ENCODE data around the gene ABCA3. TPM values are rescaled to one million over a fixed set of nuclear protein-coding genes. Genes with fewer than 3 reads are reported as not detected.
A peak's percentile ranks its signal among the peaks of the same experiment; 100 is the strongest.
"Not testable (repeated sequence)": the region's sequence is repeated elsewhere in the genome, so short reads cannot be mapped to it uniquely, and the experiment has no call there.

Gene ABCA3
- total RNA-seq, 1 experiment from 2014 or later: 58.4 TPM

DNA sequence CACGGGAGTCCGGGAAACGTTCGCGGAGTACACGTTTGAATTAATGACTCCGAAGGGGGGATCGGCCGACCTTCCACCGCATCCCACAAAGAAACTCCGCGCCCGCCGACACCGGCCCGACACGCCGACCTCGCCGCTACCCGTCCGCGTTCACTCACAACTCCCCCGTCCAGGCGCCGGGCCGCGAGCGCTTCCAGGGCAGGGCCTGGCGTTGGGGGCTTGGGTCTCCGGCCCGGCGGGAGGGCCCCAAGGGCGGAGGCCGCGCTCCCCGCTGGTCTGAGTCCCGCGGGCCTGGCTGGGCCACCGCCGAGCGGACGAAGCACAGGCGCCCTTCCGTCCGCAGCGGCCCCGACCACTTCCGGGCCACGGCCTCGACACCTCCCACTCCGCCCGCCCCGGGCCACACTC, 73.0 kb downstream of the ABCA3 start:
- H3K27me3 ChIP-seq (ENCODE audit: control insufficient read depth, insufficient read depth, low read length); POLR2A ChIA-PET; in situ Hi-C loops (cut with HindIII; ENCODE audit: low pct_unique_long_range_greater_than_20kb, low sequenced_read_pairs); BruUV-seq (replicated peaks); CTCF ChIA-PET; DNase-seq (ENCODE audit: low read depth, low spot score); H3K9me3 ChIP-seq (ENCODE audit: control insufficient read depth, insufficient read depth, low read depth, low read length); intact Hi-C loops (cut with micrococcal nuclease; ENCODE audit: unreplicated experiment): not testable (repeated sequence)
- Histone ChIP-seq H3K4me1 (ENCODE audit: control insufficient read depth, insufficient read depth, low read length) (peaks cover 21% of the 10 kb centered on the region), H3K4me3 (ENCODE audit: low read depth in 2 of 2, low read length in 2 of 2) (peak overlapping the region; percentile 61 to 71), H3K27ac (ENCODE audit: low read length) (peak overlapping the region; percentile 94), H3K36me3 (ENCODE audit: control insufficient read depth, insufficient read depth, low read length) (peaks cover 11% of the 10 kb centered on the region)
- peak; percentile 84 for ATAC-seq
- TF ChIP-seq SIN3A (IDR thresholded peaks at IDR 0.05; ENCODE audit: borderline replicate concordance, insufficient read depth, low read depth, low read length): peak; percentile 49; the same call in 1 of the 2 replicates

DNA sequence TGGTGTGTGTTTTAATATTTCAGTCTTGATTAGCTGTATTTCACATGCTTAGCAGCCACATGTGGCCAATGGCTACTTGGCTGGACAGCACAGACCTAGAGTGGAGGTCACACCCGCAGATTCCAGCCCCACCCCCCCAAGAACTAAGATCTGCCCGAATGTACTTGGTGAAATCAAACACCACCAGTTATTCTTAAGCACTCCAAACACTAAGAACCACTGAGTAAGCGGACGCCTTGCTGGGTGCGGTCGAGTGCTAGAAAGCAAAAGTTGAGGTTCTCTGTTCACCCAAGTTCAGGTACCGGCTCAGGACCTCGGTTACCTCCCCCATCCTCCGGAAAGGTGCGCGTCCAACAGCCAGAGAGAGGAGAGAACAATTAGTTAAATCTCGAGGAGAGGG, 73.6 kb downstream of the ABCA3 start:
- peaks cover 17% of the 10 kb centered on the region for H3K36me3 ChIP-seq (ENCODE audit: control insufficient read depth, insufficient read depth, low read length)
- peak overlapping the region; percentile 61 to 71 for H3K4me3 ChIP-seq (ENCODE audit: low read depth in 2 of 2, low read length in 2 of 2)
- POLR2A ChIA-PET: not testable (repeated sequence)

DNA sequence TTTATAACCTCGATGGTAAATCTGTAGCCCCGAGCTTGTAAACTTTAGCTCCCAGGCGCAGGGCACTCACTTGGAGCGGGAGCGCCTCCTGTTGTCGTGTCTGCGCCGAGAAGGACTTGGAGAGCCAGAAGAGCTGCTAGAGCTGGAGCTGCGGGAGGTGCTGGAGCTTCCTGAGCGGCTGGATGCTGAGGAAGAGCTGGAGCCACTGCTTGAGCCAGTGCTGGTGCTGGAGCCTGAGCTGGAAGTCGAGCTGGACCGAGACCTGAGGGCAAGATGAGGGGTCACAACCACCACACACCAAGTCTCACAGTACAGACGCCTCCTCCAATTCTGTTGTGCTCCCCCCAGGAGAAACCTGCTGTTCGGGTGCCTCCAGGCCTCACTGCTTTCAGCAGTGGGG, 77.5 kb downstream of the ABCA3 start:
- H3K9me3 ChIP-seq (ENCODE audit: control insufficient read depth, insufficient read depth, low read depth, low read length); intact Hi-C loops (cut with micrococcal nuclease; ENCODE audit: unreplicated experiment); ATAC-seq; DNase-seq (ENCODE audit: low read depth, low spot score); H3K27me3 ChIP-seq (ENCODE audit: control insufficient read depth, insufficient read depth, low read length); BruUV-seq (replicated peaks); H3K27ac ChIP-seq (ENCODE audit: low read length); in situ Hi-C loops (cut with HindIII; ENCODE audit: low pct_unique_long_range_greater_than_20kb, low sequenced_read_pairs); H3K4me3 ChIP-seq (ENCODE audit: low read depth in 2 of 2, low read length in 2 of 2): not testable (repeated sequence)
- ChIA-PET POLR2A (interaction anchor here (0.6 to 0.7 kb wide), 2 partner anchors 11 to 166 kb away, joined by 5 to 9 read pairs; partner anchors contain the start of gene CCNF), CTCF (interaction anchor here (0.6 kb wide), 1 partner anchor 9 kb away, joined by 3 read pairs; no protein-coding TSS in a partner anchor)
- H3K4me1 ChIP-seq (ENCODE audit: control insufficient read depth, insufficient read depth, low read length): peaks cover 14% of the 10 kb centered on the region
- H3K36me3 ChIP-seq (ENCODE audit: control insufficient read depth, insufficient read depth, low read length): peaks cover 31% of the 10 kb centered on the region

More for the DNA sequence above, 73.6 kb downstream of the ABCA3 start:
- ATAC-seq; BruUV-seq (replicated peaks); intact Hi-C loops (cut with micrococcal nuclease; ENCODE audit: unreplicated experiment); in situ Hi-C loops (cut with HindIII; ENCODE audit: low pct_unique_long_range_greater_than_20kb, low sequenced_read_pairs); CTCF ChIA-PET; H3K9me3 ChIP-seq (ENCODE audit: control insufficient read depth, insufficient read depth, low read depth, low read length); H3K27me3 ChIP-seq (ENCODE audit: control insufficient read depth, insufficient read depth, low read length); DNase-seq (ENCODE audit: low read depth, low spot score): not testable (repeated sequence)
- Histone ChIP-seq H3K4me1 (ENCODE audit: control insufficient read depth, insufficient read depth, low read length) (peaks cover 21% of the 10 kb centered on the region), H3K27ac (ENCODE audit: low read length) (peak overlapping the region; percentile 94)

DNA sequence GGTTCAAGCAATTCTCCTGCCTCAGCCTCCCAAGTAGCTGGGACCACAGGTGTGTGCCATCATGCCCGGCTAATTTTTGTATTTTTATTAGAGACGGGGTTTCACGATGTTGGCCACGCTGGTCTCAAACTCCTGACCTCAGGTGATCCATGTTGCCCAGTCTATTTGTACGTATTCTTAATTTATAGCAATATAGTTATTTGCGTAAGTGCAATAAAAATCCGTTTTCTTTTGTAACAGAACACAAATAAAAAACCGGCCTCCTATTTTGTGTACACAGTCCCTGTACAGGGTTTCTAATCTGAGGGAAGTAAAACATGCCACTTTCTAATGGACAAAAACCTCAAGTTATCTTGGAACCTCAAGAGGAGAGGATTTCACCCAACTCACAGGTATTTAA, 80.3 kb downstream of the ABCA3 start:
- TF ChIP-seq POLR2AphosphoS5 (IDR thresholded peaks at IDR 0.05; ENCODE audit: low read depth, low read length) (no peak), SIN3A (IDR thresholded peaks at IDR 0.05; ENCODE audit: borderline replicate concordance, insufficient read depth, low read depth, low read length) (no peak), TCF7L2 (IDR thresholded peaks at IDR 0.05; ENCODE audit: low read depth, low read length) (no peak)
- TF ChIP-seq, protein P1, sequence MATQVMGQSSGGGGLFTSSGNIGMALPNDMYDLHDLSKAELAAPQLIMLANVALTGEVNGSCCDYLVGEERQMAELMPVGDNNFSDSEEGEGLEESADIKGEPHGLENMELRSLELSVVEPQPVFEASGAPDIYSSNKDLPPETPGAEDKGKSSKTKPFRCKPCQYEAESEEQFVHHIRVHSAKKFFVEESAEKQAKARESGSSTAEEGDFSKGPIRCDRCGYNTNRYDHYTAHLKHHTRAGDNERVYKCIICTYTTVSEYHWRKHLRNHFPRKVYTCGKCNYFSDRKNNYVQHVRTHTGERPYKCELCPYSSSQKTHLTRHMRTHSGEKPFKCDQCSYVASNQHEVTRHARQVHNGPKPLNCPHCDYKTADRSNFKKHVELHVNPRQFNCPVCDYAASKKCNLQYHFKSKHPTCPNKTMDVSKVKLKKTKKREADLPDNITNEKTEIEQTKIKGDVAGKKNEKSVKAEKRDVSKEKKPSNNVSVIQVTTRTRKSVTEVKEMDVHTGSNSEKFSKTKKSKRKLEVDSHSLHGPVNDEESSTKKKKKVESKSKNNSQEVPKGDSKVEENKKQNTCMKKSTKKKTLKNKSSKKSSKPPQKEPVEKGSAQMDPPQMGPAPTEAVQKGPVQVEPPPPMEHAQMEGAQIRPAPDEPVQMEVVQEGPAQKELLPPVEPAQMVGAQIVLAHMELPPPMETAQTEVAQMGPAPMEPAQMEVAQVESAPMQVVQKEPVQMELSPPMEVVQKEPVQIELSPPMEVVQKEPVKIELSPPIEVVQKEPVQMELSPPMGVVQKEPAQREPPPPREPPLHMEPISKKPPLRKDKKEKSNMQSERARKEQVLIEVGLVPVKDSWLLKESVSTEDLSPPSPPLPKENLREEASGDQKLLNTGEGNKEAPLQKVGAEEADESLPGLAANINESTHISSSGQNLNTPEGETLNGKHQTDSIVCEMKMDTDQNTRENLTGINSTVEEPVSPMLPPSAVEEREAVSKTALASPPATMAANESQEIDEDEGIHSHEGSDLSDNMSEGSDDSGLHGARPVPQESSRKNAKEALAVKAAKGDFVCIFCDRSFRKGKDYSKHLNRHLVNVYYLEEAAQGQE (IDR thresholded peaks at IDR 0.05; ENCODE audit: insufficient read depth in 1 of 2, low read depth in 2 of 2, low read length in 1 of 2): no peak
- TF ChIP-seq, protein P2, sequence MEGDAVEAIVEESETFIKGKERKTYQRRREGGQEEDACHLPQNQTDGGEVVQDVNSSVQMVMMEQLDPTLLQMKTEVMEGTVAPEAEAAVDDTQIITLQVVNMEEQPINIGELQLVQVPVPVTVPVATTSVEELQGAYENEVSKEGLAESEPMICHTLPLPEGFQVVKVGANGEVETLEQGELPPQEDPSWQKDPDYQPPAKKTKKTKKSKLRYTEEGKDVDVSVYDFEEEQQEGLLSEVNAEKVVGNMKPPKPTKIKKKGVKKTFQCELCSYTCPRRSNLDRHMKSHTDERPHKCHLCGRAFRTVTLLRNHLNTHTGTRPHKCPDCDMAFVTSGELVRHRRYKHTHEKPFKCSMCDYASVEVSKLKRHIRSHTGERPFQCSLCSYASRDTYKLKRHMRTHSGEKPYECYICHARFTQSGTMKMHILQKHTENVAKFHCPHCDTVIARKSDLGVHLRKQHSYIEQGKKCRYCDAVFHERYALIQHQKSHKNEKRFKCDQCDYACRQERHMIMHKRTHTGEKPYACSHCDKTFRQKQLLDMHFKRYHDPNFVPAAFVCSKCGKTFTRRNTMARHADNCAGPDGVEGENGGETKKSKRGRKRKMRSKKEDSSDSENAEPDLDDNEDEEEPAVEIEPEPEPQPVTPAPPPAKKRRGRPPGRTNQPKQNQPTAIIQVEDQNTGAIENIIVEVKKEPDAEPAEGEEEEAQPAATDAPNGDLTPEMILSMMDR (IDR thresholded peaks at IDR 0.05): no peak
- in situ Hi-C loops (cut with HindIII; ENCODE audit: low pct_unique_long_range_greater_than_20kb, low sequenced_read_pairs) (no loop called here), intact Hi-C loops (cut with micrococcal nuclease; ENCODE audit: unreplicated experiment) (no loop called here)
- DNase-seq (ENCODE audit: low read depth, low spot score): no peak
- peaks cover 7% of the 10 kb centered on the region for H3K4me1 ChIP-seq (ENCODE audit: control insufficient read depth, insufficient read depth, low read length)
- no peak for ATAC-seq
- CTCF ChIA-PET: no interaction called here
- POLR2A ChIA-PET: no interaction called here
- H3K27ac ChIP-seq (ENCODE audit: low read length): no peak overlapping the region
- no TSS peak for BruUV-seq (replicated peaks)
- no peak overlapping the region for H3K4me3 ChIP-seq (ENCODE audit: low read depth in 2 of 2, low read length in 2 of 2)
- peaks cover 43% of the 10 kb centered on the region for H3K36me3 ChIP-seq (ENCODE audit: control insufficient read depth, insufficient read depth, low read length)
- no peaks in the 10 kb centered on the region for H3K9me3 ChIP-seq (ENCODE audit: control insufficient read depth, insufficient read depth, low read depth, low read length)
- no peaks in the 10 kb centered on the region for H3K27me3 ChIP-seq (ENCODE audit: control insufficient read depth, insufficient read depth, low read length)

DNA sequence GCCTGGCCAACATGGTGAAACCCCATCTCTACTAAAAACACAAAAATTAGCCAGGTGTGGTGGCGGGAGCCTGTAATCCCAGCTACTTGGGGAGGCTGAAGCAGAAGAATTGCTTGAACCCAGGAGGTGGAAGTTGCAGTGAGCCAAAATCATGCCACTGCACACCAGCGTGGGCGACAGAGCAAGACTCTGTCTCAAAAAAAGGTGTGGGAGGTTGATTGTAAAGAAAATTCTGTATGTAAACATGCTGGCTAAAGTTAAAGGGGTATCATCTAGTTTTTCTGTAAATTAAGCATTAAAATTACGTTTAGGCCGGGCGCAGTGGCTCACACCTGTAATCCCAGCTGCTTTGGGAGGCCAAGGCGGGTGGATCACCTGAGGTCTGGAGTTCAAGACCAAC, 82.0 kb downstream of the ABCA3 start:
- BruUV-seq (replicated peaks); H3K9me3 ChIP-seq (ENCODE audit: control insufficient read depth, insufficient read depth, low read depth, low read length); H3K27me3 ChIP-seq (ENCODE audit: control insufficient read depth, insufficient read depth, low read length); intact Hi-C loops (cut with micrococcal nuclease; ENCODE audit: unreplicated experiment); DNase-seq (ENCODE audit: low read depth, low spot score); H3K27ac ChIP-seq (ENCODE audit: low read length); H3K4me1 ChIP-seq (ENCODE audit: control insufficient read depth, insufficient read depth, low read length); CTCF ChIA-PET; H3K4me3 ChIP-seq (ENCODE audit: low read depth in 2 of 2, low read length in 2 of 2); ATAC-seq; in situ Hi-C loops (cut with HindIII; ENCODE audit: low pct_unique_long_range_greater_than_20kb, low sequenced_read_pairs); POLR2A ChIA-PET: not testable (repeated sequence)
- peaks cover 40% of the 10 kb centered on the region for H3K36me3 ChIP-seq (ENCODE audit: control insufficient read depth, insufficient read depth, low read length)
